Measurements from ENCODE around the gene DENND1B.

DNA sequence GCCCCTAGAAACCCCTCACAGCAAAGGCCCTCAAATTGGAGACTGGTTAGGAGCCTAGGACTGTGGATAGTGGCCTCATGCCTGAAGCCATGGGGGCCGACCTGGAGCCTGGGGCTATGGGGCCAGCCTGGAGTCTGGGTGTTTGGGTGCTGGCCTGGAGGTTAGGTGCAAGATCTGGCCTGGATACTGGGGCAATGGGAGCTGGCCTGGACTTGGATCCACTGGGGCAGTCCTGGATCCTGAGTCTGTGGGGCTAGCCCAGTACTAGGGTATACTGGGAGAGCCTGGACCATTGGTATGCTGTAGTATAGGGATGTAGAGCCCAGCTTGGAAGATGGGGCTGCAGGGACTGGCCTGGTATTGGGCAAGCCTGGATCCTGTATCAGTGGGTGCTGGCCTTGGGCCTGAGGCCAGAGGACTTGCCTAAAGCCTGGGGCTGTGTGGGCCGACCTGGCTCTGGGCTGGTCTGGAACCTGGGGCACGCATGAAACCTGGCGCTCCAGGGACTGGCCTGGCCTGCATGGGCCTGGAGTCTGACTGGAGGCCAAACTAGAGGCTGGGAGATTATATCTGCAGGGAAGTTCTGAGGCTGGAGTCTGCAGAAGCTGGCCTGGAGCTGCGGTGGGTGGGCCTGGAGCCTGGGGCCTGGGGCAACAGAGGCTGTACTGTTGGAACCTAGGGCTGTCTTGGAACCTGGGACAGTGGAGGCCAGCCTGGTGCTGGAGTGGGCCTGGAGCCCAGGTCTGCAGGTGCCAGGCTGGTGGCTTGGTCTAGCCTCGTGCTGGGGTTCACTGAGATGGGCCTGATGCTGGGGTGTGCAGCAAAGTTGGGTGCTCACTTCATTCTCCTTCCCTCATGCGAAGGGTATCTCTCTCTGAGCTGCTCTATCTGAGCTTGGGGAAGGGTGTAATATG lies 12.6 kb upstream of the DENND1B start:
- TF ChIP-seq, protein P1, sequence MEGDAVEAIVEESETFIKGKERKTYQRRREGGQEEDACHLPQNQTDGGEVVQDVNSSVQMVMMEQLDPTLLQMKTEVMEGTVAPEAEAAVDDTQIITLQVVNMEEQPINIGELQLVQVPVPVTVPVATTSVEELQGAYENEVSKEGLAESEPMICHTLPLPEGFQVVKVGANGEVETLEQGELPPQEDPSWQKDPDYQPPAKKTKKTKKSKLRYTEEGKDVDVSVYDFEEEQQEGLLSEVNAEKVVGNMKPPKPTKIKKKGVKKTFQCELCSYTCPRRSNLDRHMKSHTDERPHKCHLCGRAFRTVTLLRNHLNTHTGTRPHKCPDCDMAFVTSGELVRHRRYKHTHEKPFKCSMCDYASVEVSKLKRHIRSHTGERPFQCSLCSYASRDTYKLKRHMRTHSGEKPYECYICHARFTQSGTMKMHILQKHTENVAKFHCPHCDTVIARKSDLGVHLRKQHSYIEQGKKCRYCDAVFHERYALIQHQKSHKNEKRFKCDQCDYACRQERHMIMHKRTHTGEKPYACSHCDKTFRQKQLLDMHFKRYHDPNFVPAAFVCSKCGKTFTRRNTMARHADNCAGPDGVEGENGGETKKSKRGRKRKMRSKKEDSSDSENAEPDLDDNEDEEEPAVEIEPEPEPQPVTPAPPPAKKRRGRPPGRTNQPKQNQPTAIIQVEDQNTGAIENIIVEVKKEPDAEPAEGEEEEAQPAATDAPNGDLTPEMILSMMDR (IDR thresholded peaks at IDR 0.05) = no peak
- TF ChIP-seq EP300 (IDR thresholded peaks at IDR 0.05) = no peak
